ENCODE results near the gene FAM107B. TPM values are rescaled to one million over a fixed set of nuclear protein-coding genes. Genes with fewer than 3 reads are reported as not detected.
A peak's percentile ranks its signal among the peaks of the same experiment; 100 is the strongest.
"Not testable (repeated sequence)": the region's sequence is repeated elsewhere in the genome, so short reads cannot be mapped to it uniquely, and the experiment has no call there.

The FAM107B gene
- polyA plus RNA-seq, 3 donors from 2014 or later, result 240 to 338 (median 268) TPM

DNA sequence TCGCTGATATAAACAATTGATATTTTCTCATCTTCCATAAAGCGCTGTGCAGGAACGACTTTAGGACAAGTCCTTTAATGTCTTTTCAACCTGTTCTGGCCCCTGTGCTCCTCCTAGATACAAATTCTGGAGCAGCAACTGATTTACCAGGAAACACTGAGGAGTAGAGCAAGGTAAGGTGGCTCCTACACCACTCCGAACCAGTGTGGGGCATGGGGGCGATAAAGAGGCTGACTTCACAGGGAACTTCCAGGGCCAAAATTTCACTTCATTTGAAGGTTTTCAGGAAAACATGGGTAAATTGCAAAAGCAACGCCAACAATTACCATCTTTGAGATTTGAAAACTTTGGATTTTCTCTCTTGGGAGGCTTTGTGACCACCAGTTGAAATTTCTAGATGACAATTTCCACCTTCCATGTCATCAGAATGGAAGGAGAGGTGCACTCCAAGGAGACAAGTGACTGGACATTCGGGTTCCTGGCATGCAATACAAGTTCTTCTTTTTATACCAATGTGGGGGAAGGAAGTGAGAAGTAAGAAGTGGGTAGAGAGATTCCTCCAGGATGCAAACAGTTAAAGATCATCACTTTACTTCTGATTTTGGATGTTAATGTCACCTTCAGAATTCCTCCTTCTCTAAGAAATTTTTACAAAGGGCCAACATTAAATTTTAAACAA lies 118.5 kb downstream of the FAM107B start:
- H3K9me3 Mint-ChIP-seq, result no peaks in the 10 kb centered on the region
- no peak for DNase-seq
- peak overlapping the region in 1 of 6 donors; percentile 17 for H3K27ac Mint-ChIP-seq
- H3K27me3 Mint-ChIP-seq (ENCODE audit: low read depth in 3 of 3), result peaks cover 0 to 6% (median 2%) of the 10 kb centered on the region in 3 donors
- no peaks in the 10 kb centered on the region for H3K36me3 Mint-ChIP-seq
- H3K4me3 Mint-ChIP-seq, result no peak overlapping the region
- peaks cover 67 to 69% of the 10 kb centered on the region in 2 donors for H3K4me1 Mint-ChIP-seq

DNA sequence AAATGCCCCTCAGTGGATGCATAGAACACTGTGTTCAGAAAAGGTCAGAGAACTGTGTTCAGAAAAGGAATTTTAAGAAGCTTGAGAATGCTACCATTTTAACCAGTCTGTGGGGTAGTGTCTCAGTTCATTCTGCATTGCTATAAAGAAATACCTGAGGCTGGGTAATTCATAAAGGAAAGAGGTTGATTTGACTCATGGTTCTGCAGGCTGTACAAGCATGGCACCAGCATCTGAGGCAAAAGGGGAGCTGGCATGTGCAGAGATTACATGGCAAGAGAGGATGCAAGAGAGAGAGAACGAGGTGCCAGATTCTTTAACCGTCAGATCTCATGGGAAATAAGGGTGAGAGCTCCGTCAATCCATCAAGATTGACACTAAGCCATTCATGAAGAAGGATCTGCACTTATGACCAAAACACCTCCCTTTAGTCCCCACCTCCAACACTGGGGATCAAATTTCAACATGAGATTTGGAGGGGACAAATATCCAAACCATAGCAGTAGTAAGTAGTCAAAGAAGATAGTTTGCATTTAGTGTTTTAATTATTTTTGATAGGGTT lies 119.8 kb downstream of the FAM107B start:
- Mint-ChIP-seq H3K36me3 (no peaks in the 10 kb centered on the region), H3K27ac (no peak overlapping the region), H3K27me3 (ENCODE audit: low read depth in 3 of 3) (peaks cover 0 to 6% (median 2%) of the 10 kb centered on the region in 3 donors), H3K4me1 (peaks cover 56 to 57% of the 10 kb centered on the region in 2 donors), H3K9me3 (no peaks in the 10 kb centered on the region), H3K4me3 (no peak overlapping the region)
- no peak for DNase-seq

DNA sequence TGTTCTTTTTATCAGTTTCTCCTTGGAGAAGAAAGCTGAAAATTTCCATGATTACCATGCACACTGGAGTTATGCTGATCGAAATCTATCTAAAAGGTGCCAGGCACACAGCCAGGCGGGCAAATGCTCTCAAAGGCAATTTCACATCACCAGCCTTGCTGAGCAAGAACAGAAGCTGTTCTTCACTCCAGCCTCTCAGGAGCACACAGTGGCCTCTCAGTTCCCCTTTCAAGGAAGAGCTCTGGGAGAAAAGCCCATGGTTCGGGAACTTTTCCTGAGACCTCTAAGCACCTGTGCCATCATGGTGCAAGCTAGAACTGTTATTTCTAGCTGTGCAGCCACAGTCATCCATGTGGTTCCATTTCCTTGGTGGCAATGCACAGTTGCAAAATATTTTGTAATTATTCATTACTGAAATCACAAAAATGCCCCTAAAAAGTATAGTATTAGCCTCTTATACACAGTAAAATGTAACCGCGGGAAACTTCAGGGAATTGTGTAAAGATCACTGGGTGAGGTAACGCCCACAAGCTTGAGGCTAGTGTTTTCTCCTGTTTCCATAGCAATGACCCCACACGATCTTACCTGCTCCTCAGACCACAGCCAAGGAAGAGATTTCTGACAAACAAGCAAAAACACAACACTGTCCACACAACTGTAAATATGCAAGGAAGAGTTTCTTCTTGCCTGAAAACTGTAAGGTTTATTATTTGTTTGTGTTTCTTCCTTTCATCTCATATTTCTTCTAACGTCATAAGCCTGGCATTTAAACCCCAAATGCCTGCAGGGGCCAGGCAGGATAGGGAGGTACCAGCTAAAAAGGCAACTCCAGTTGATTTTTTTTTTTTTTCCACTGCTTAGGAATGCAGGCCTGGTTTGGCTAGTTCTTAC lies 121.2 kb downstream of the FAM107B start:
- H3K4me1 Mint-ChIP-seq, result peaks cover 56 to 57% of the 10 kb centered on the region in 2 donors
- DNase-seq, result no peak

DNA sequence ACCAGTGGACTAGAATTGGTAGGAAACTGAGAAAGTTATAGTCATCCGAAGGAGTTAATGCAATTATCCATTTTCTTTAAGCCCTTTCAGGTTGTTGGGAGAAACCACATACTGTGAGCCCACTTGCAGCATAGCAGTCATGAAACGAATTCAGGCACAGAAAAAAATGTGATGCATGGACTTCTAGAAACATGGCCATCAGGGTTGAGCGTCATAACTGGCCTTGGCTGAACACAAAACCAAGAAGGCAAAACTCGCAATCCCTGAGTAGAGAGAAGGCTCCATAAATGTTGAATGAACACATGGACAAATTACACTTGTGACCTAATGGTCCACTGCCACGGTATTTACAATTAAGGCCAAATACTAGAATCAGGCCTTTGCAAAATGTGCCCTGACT lies 121.9 kb downstream of the FAM107B start:
- Mint-ChIP-seq H3K4me3 (no peak overlapping the region), H3K9me3 (no peaks in the 10 kb centered on the region), H3K36me3 (no peaks in the 10 kb centered on the region), H3K4me1 (peaks cover 56 to 57% of the 10 kb centered on the region in 2 donors), H3K27me3 (ENCODE audit: low read depth in 3 of 3) (peaks cover 0 to 9% (median 2%) of the 10 kb centered on the region in 3 donors), H3K27ac (no peak overlapping the region)
- DNase-seq, result no peak

More for the DNA sequence above, 121.2 kb downstream of the FAM107B start:
- Mint-ChIP-seq H3K36me3 (no peaks in the 10 kb centered on the region), H3K27ac (peak overlapping the region in 2 of 6 donors; percentile 33 to 44), H3K27me3 (ENCODE audit: low read depth in 3 of 3) (peaks cover 0 to 2% (median 2%) of the 10 kb centered on the region in 3 donors), H3K4me3 (peak overlapping the region in 3 of 5 donors; percentile 9 to 50 (median 11)), H3K9me3 (no peaks in the 10 kb centered on the region)

DNA sequence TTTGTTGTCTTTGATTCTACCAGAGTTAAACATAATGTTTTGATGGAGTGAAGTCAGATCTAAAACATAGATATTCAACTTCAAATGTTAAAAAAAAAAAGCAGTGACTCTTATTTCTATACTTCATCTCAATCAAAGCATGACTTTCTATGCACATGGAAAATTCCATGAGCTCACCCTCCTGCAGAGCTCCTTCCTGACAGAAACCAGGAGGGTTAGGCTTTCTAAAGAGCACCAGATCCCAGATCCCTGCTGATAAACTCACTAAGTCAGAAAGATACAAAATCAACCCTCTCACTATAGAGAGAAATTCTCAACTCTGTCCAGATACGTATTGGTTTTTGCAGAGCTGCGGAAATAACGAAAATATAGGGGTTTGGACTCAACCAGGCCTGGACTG lies 122.6 kb downstream of the FAM107B start:
- H3K36me3 Mint-ChIP-seq, result no peaks in the 10 kb centered on the region
- H3K27ac Mint-ChIP-seq, result no peak overlapping the region
- no peak overlapping the region for H3K4me3 Mint-ChIP-seq
- DNase-seq, result no peak
- no peaks in the 10 kb centered on the region for H3K9me3 Mint-ChIP-seq
- H3K4me1 Mint-ChIP-seq, result peaks cover 55 to 57% of the 10 kb centered on the region in 2 donors
- H3K27me3 Mint-ChIP-seq (ENCODE audit: low read depth in 3 of 3), result peaks cover 0 to 10% (median 2%) of the 10 kb centered on the region in 3 donors

- no peaks in the 10 kb centered on the region for H3K9me3 Mint-ChIP-seq
- H3K27me3 Mint-ChIP-seq (ENCODE audit: low read depth in 3 of 3), result peaks cover 0 to 9% (median under 1%) of the 10 kb centered on the region in 3 donors
- no peak for DNase-seq
Observed at GRCh38 chr10:14649739-14650138, 125.0 kb downstream of the FAM107B start.

DNA sequence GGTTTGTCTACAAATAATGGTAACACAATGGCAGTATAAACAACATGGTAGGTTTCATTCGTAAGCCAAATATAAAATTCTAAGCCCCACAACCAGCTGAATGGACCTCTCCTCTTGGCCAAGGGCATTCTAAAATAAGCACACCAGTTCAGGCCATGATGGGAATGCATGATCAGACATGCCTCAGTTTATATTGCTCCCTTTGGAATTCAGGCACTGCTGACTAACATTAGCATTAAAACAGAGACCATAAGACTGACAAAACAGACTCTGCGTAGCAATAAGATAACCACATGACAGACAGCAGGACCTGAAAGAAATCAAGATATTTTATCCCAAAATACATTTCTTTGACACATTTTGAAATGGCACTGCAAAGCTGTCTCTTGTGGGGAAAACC lies 125.8 kb downstream of the FAM107B start:
- peaks cover 0 to 9% (median 0%) of the 10 kb centered on the region in 3 donors for H3K27me3 Mint-ChIP-seq (ENCODE audit: low read depth in 3 of 3)
- no peak for DNase-seq
- no peaks in the 10 kb centered on the region for H3K9me3 Mint-ChIP-seq
- peak overlapping the region; percentile 89 to 97 (median 94) for H3K27ac Mint-ChIP-seq
- H3K4me3 Mint-ChIP-seq, result peak overlapping the region; percentile 56 to 85 (median 78)
- H3K36me3 Mint-ChIP-seq, result no peaks in the 10 kb centered on the region
- peaks cover 38 to 40% of the 10 kb centered on the region in 2 donors for H3K4me1 Mint-ChIP-seq

More at GRCh38 chr10:14649739-14650138, 125.0 kb downstream of the FAM107B start:
- no peaks in the 10 kb centered on the region for H3K36me3 Mint-ChIP-seq
- H3K27ac Mint-ChIP-seq, result peak overlapping the region in 5 of 6 donors; percentile 22 to 97 (median 61)
- H3K4me1 Mint-ChIP-seq, result peaks cover 45 to 48% of the 10 kb centered on the region in 2 donors
- peak overlapping the region in 3 of 5 donors; percentile 12 to 48 (median 14) for H3K4me3 Mint-ChIP-seq

- peaks cover 32 to 33% of the 10 kb centered on the region in 2 donors for H3K4me1 Mint-ChIP-seq
- peak overlapping the region; percentile 89 to 97 (median 94) for H3K27ac Mint-ChIP-seq
- H3K4me3 Mint-ChIP-seq, result peak overlapping the region; percentile 56 to 85 (median 78)
- no peaks in the 10 kb centered on the region for H3K9me3 Mint-ChIP-seq
- DNase-seq, result peak; percentile 63 to 69 (median 64)
- H3K36me3 Mint-ChIP-seq, result no peaks in the 10 kb centered on the region
- peaks cover 0 to 9% (median 0%) of the 10 kb centered on the region in 3 donors for H3K27me3 Mint-ChIP-seq (ENCODE audit: low read depth in 3 of 3)
Observed at GRCh38 chr10:14648005-14648765, 126.5 kb downstream of the FAM107B start.

- Mint-ChIP-seq H3K4me3 (no peak overlapping the region), H3K27me3 (ENCODE audit: low read depth in 3 of 3) (peaks cover 0 to 9% (median 0%) of the 10 kb centered on the region in 3 donors), H3K4me1 (peaks cover 30% of the 10 kb centered on the region in 2 donors), H3K9me3 (no peaks in the 10 kb centered on the region), H3K36me3 (no peaks in the 10 kb centered on the region), H3K27ac (no peak overlapping the region)
- no peak for DNase-seq
Observed at GRCh38 chr10:14645239-14645960, 129.3 kb downstream of the FAM107B start.

DNA sequence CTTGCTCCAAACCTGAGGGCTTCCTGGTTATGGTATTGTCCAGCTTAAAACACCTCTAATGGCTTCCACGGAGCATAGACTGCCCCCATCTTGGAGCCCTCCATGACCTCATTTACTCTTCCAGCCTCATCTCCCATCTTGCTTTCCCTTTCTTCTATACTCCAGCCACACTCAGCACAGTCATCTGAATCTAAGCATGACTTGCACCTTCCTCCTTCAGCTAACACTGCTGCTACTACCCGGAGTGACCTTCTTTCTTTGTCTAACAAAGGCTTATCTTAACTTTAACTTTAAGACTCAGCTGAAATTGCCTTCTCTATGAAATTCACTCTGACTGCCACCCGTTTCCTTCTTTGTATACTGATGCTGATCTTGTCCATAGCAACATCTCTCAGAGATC lies 135.1 kb downstream of the FAM107B start:
- peaks cover 0 to 1% (median 0%) of the 10 kb centered on the region in 3 donors for H3K27me3 Mint-ChIP-seq (ENCODE audit: low read depth in 3 of 3)
- no peak overlapping the region for H3K4me3 Mint-ChIP-seq
- H3K27ac Mint-ChIP-seq, result no peak overlapping the region
- DNase-seq, result no peak
- H3K9me3 Mint-ChIP-seq, result no peaks in the 10 kb centered on the region
- no peaks in the 10 kb centered on the region for H3K4me1 Mint-ChIP-seq
- no peaks in the 10 kb centered on the region for H3K36me3 Mint-ChIP-seq

DNA sequence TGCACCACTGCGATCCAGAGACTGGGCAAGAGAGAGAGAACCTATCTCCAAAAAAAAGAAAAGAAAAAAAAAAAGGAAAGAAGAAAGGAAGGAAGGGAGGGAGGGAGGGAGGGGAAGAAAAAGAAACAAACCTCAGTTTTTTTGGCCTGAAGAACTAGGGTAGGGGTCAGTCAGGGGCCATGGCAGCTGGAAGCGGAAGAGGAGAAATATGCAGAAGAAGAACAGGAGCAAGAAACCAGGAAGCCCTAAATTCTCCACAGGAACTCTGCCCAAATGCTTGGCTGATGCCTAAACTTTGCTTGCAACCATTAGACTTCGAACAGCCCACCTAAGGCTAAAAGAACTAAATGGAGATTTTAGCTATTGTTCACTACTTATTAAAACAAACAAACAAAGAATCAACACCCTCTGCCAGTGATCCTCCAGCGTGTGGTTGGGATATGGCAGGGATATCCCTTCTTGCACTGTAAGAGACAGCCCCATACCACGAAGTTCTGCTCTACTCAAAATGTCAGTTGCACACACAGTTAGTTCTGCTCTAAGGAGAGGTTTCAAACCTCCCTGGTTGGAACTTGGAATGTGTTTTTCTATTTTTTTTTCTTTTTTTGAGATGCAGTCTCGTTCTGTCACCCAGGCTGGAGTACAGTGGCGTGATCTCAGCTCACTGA lies 139.5 kb downstream of the FAM107B start:
- no peak for DNase-seq
- Mint-ChIP-seq H3K4me3 (no peak overlapping the region), H3K27ac (no peak overlapping the region), H3K27me3 (ENCODE audit: low read depth in 3 of 3) (peaks cover 0 to 1% (median 0%) of the 10 kb centered on the region in 3 donors), H3K4me1 (no peaks in the 10 kb centered on the region), H3K36me3 (no peaks in the 10 kb centered on the region), H3K9me3 (no peaks in the 10 kb centered on the region)

- H3K4me3 Mint-ChIP-seq; H3K27me3 Mint-ChIP-seq (ENCODE audit: low read depth in 3 of 3); H3K36me3 Mint-ChIP-seq; H3K27ac Mint-ChIP-seq; H3K9me3 Mint-ChIP-seq; DNase-seq; H3K4me1 Mint-ChIP-seq: not testable (repeated sequence)
Observed at GRCh38 chr10:14634572-14634971, 140.1 kb downstream of the FAM107B start.

All from immature natural killer cell (primary cell).